Smooth muscle cell of the pulmonary artery (primary cell): ENCODE measurements around the gene TMA16. TPM values are rescaled to one million over a fixed set of nuclear protein-coding genes. Genes with fewer than 3 reads are reported as not detected.

Experiments
- total RNA-seq: library from RNA; depleted of rRNA; stranded (reverse); fragments of >200 nt; gene quantifications from 2 replicates; pipeline ENCODE4 v1.2.3, GENCODE V29; 2014

The TMA16 gene
- total RNA-seq: 17.3 and 19.4 TPM in 2 replicates

GRCh38 chr4:163494360-163495241 lies at the start of gene TMA16:
Gene TMA16, plus strand, starts transcription at chr4:163494690. Its CDS starts 112 bp downstream, at chr4:163494802.

DNA sequence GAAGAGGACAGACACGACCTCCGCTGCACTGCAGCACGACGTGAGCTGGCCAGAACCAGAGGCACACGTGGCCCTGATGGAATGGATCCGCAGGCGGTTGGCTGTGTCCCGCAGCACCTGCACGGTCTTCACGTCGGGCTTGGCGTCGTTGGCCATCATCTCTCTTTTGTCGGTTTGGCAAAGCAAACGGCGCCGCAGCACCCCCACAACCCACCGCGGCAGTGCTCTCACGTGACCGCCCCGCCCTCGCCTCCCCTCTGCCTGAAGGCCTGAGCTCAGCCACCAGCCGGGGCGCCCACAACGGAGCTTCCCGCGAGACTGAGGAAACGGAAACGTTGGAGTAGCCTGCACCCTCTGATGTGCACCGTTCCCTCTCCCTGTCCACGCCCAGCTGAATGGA lies 20.9 kb upstream of the TMA16 start, which contains the start of gene TKTL2:
TKTL2 (minus strand) TSS at position 179 of the 400 bp plus-strand sequence; CDS start at position 159, 20 bp downstream.

Other genes with a start within 250 kb of the TMA16 start
- gene NPY1R, start 162.1 kb upstream of the TMA16 start, total RNA-seq: 5.5 and 33.2 TPM in 2 replicates
- 0.10 and 1.3 TPM in 2 replicates for gene NPY5R, start 150.8 kb upstream of the TMA16 start, total RNA-seq
- not detected in 2 replicates for gene TKTL2, start 20.9 kb upstream of the TMA16 start, total RNA-seq